Activated CD4-positive, alpha-beta T cell treated with anti-CD3 and anti-CD28 coated beads, Interleukin-2, amount 50 U/mL, for 4 hours (primary cell): Measurements from ENCODE around the gene LIPK.

Experiments
- DNase-seq, 2 experiments: peaks; one replicate each; pipeline ENCODE4 v3.0.0-alpha.2; 2020

Gene LIPK

DNA sequence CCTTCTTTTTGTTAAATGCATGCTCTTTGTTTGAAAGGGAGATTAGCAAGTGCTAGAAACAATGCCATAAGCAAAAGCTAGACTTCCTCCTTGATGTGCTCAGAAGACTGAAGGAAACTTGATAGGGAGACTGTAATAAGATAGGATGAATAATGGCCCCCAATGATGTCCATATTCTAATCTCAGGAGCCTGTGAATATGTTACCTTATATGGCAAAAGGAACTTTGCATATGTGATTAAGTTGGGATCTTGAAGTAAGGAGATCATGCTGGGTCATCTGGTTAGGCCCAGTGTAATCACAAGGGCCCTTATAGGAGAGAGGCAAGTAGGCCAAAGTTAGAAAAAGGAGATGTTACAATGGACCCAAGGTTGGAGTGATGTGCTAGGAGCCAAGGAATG lies 82.9 kb downstream of the LIPK start:
- DNase-seq, result no peak

DNA sequence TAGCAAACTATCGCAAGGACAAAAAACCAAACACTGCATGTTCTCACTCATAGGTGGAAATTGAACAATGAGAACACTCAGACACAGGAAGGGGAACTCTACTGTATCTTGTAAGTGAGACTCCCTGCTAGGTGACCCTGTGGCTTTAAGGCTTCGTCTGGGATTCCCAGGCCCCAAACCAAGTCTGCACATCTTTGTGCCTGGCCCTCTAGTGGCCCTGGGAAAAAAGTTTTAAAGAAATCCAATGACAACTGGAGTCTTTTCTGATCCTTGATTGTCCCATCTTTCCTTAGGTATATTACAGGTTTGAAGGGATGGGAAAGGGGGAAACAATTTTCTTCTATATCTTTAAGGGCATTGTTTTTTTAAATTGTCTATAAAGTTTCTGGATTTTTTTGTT lies 85.9 kb downstream of the LIPK start:
- DNase-seq, result no peak

DNA sequence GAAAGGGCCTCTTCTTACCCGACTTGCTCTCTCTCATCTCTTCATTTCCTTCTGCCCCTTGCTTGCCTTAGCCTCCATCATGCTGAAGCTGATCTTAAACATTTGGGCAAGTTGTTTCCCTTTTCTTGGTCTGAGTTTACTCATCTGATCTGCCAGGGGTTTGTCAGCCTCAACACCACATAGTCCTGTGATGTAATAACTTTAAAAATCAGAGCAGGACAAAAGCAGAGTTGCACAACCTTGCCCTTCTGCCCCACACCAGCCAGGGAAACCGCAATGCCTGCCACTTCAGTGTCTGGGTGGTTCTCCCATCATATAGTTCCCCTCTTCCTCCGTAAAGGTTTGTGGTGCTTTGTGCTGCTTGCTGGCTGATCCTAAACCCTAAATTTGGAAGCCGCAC lies 86.6 kb downstream of the LIPK start:
- DNase-seq, result no peak

DNA sequence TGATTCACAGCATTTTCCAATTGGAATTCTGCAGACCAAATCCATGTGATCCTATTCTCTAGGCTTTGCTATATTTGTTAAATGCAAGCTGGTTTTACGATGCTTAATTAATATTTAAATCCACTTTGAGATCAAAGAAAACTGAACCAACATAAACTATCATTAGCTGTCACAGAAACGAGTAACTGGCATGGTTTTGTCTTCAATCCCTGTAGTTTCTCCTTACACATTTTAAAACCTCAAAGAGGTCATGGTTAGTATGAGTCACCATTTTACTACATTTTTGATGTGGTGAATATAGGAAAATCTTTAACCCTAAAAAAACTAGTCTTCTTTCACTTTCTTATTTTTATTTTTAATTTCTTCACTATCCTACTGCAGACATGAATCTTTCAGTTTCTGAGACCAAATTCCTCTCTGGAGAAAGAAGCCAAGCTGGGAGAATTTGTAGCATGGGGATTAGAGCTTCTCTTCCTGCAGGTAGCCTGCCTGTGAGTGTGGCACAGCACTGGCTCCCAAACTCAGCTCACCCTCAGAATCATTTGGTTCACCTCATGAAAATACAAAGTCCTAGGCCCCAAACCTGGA lies 87.8 kb downstream of the LIPK start:
- no peak for DNase-seq

DNA sequence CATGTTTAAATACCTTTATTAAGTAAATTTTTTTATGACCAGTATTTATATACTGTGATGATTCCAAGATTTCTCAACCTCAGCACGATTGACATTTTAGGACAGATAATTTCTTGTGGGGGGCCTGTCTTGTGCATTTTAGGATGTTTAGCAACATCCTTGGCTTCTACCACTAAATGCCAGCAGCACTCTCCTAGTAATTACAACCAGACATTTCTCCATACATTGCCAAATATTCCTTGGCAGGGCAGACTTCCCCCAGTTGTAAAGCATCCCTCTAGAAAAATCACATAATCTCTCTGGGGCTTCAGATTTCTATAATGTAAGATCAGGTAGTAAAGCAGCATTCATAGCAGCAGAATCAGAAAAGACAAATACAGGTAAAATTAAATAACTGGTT lies 88.7 kb downstream of the LIPK start:
- no peak for DNase-seq

DNA sequence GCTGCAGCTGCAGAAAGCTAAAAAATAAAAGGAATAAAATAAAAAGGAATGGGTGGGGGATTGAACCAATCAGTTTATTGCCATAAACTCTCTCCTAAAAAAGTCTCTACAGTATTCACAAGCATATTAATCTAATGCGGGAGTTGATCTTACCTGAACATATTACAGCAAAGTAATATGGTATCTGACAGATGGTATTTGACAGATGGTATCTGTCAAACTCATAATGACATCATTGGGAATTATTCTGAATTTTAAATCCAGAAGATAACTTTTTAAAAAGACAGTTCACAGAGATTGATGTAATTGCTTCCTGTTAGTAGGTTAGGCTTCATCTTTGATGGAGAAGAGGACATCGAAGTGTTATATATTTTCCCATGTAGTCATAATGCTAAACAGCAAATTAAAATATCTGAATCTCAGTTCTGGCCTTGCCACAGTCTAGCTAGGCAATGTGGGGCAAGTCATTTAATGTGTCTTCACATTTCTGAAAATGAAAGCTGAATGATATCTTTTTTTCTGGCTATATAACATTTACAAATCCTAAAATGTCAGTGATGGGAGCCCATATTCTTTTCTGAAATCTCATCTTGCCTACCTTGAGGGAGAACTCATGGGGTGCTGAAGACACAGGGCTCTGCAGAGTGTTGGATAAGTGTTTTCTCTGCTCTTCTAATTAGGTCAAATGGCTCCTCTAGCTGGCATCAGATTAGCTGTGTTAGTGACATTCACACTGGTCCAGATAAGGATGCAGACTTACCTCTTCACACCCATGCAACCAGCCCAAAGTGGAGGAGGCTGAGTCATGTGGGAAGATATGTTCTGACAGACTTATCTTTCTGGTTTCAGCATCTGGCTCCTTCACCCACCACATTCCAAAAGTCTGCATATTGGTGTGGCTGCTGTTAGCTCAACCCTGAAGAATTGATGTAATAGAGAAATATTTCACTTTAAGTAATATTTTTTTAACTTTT lies 94.4 kb downstream of the LIPK start:
- no peak for DNase-seq
